ENCODE measurements around the gene NOTCH4.
"Not testable (repeated sequence)": the region's sequence is repeated elsewhere in the genome, so short reads cannot be mapped to it uniquely, and the experiment has no call there.

Gene NOTCH4

DNA sequence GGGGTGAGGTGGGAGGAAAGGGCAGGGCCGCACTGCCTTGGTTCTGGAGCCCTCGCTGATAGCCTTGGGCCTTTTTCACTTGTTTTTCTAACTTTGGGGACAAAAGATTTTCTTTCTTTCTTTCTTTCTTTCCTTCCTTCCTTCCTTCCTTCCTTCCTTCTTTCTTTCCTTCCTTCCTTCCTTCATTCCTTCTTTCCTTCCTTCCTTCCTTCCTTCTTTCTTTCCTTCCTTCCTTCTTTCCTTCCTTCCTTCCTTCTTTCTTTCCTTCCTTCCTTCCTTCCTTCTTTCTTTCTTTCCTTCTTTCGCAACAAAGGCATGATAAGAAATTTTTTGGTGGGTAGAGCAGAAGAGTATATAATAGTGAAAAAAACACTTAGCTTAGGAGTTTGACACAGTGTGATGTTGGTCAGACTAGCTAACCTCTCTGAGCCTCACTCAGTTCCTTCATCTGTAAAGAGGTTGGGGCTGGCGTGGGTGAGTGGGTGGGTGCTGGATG, 18.5 kb upstream of the NOTCH4 start:
- H3K27me3 ChIP-seq (replicated peaks in 2 of 5; ENCODE audit: control insufficient read depth in 4 of 5, insufficient read depth in 5 of 5, low read length in 4 of 5); POLR2A ChIA-PET; H3K4me1 ChIP-seq (ENCODE audit: control extremely low read depth in 1 of 4, control insufficient read depth in 4 of 4, insufficient read depth in 4 of 4, low read length in 3 of 4); DNase-seq; H3K9me3 ChIP-seq (ENCODE audit: control extremely low read depth in 1 of 5, control insufficient read depth in 4 of 5, insufficient read depth in 2 of 5, low read depth in 1 of 5, low read length in 4 of 5); H3K4me3 ChIP-seq (ENCODE audit: control insufficient read depth in 1 of 7, extremely low read depth in 1 of 7, insufficient read depth in 4 of 7, low read depth in 2 of 7, low read length in 6 of 7); H3K36me3 ChIP-seq (ENCODE audit: control insufficient read depth in 4 of 4, insufficient read depth in 4 of 4, low read length in 3 of 4); H3K27ac ChIP-seq (ENCODE audit: insufficient read depth in 1 of 2, low read depth in 1 of 2, low read length in 2 of 2, poor library complexity in 1 of 2, severe bottlenecking in 2 of 2): not testable (repeated sequence)
- CTCF ChIA-PET: interaction anchor here (0.7 kb wide), 1 partner anchor 11 kb away, joined by 3 read pairs; no protein-coding TSS in a partner anchor
- 100% methylated on average over 2 of the region's 4 CpGs for WGBS (ENCODE audit: insufficient coverage)

DNA sequence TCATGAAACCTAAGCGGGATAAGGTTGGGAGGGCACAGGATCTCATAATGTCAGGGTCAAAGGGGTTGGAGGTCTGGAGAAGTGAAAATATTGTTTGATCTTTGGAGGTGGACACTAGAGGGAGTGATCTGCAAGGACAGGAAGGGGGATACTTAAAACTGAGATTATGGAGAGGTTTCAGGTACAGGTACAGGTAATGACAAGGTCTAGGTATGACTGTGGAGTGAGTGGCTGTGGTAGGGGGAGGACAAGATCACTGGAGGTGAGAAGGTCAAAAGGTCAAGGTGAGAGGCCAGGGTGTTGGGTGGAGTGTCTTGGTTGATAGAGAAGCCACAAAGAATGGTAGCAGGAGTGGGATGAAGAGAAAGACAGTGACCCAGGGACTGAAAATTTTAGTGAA, 16.8 kb upstream of the NOTCH4 start:
- no peak for DNase-seq
- peaks cover 0 to 4% (median 4%) of the 10 kb centered on the region in 4 experiments for H3K4me1 ChIP-seq (ENCODE audit: control extremely low read depth in 1 of 4, control insufficient read depth in 4 of 4, insufficient read depth in 4 of 4, low read length in 3 of 4)
- no peak overlapping the region for H3K4me3 ChIP-seq (ENCODE audit: control insufficient read depth in 1 of 7, extremely low read depth in 1 of 7, insufficient read depth in 4 of 7, low read depth in 2 of 7, low read length in 6 of 7)
- CTCF ChIA-PET: interaction anchor here (0.9 kb wide), 1 partner anchor 9 kb away, joined by 3 read pairs; no protein-coding TSS in a partner anchor
- POLR2A ChIA-PET: no interaction called here
- H3K27me3 ChIP-seq (replicated peaks in 2 of 5; ENCODE audit: control insufficient read depth in 4 of 5, insufficient read depth in 5 of 5, low read length in 4 of 5): peaks cover 0 to 3% (median 0%) of the 10 kb centered on the region in 5 experiments
- 100% methylated on average over 1 of the region's 1 CpG for WGBS (ENCODE audit: insufficient coverage)
- H3K36me3 ChIP-seq (ENCODE audit: control insufficient read depth in 4 of 4, insufficient read depth in 4 of 4, low read length in 3 of 4): no peaks in the 10 kb centered on the region
- H3K9me3 ChIP-seq (ENCODE audit: control extremely low read depth in 1 of 5, control insufficient read depth in 4 of 5, insufficient read depth in 2 of 5, low read depth in 1 of 5, low read length in 4 of 5): no peaks in the 10 kb centered on the region
- no peak overlapping the region for H3K27ac ChIP-seq (ENCODE audit: insufficient read depth in 1 of 2, low read depth in 1 of 2, low read length in 2 of 2, poor library complexity in 1 of 2, severe bottlenecking in 2 of 2)

DNA sequence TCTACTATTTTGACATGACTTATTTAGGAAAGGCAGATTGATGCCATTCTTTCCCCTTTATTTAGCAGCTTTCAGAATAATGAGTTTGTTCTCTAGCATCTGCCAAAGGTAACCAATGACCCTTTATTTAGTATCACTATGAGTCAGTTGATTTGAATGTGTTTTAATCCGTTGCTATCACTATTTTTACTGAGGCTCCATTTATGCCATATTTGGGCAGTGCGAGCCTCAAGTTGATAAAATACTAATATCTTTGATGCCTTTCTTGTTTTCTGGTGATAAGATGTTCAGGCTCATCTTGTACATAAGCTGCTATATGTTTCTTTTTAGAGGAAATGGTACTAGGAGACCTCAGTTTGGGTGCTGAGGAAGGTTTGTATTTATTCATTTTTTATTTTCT, 15.6 kb upstream of the NOTCH4 start:
- Histone ChIP-seq H3K9me3 (ENCODE audit: control extremely low read depth in 1 of 5, control insufficient read depth in 4 of 5, insufficient read depth in 2 of 5, low read depth in 1 of 5, low read length in 4 of 5) (no peaks in the 10 kb centered on the region), H3K27ac (ENCODE audit: insufficient read depth in 1 of 2, low read depth in 1 of 2, low read length in 2 of 2, poor library complexity in 1 of 2, severe bottlenecking in 2 of 2) (no peak overlapping the region), H3K4me1 (ENCODE audit: control extremely low read depth in 1 of 4, control insufficient read depth in 4 of 4, insufficient read depth in 4 of 4, low read length in 3 of 4) (no peaks in the 10 kb centered on the region), H3K36me3 (ENCODE audit: control insufficient read depth in 4 of 4, insufficient read depth in 4 of 4, low read length in 3 of 4) (no peaks in the 10 kb centered on the region), H3K27me3 (replicated peaks in 2 of 5; ENCODE audit: control insufficient read depth in 4 of 5, insufficient read depth in 5 of 5, low read length in 4 of 5) (peaks cover 0 to 3% (median 0%) of the 10 kb centered on the region in 5 experiments), H3K4me3 (ENCODE audit: control insufficient read depth in 1 of 7, extremely low read depth in 1 of 7, insufficient read depth in 4 of 7, low read depth in 2 of 7, low read length in 6 of 7) (no peak overlapping the region)
- DNase-seq: no peak
- WGBS (ENCODE audit: insufficient coverage): 100% methylated on average over 1 of the region's 2 CpGs
- ChIA-PET CTCF (no interaction called here), POLR2A (no interaction called here)

DNA sequence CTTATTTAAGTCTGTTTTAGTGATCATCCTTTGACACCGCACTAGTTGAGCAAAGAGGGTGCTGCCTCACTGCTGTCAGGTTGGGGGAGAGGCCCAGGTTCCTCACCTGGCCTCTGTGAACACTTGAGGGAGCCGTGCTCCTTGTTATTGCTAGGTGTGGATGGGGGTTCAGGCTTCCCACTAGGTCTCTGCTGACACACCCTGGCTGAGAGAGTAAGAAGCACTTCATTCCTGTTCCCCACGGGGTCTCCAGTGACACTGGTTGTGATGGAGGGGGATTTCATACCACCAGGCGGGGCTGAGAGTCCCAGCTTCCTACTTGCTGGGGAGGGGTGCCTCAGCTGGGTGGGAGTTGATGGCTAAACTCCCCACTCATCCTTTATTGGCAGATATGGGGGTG, 11.1 kb upstream of the NOTCH4 start:
- ChIA-PET CTCF (interaction anchor here (0.7 to 1.4 kb wide), 3 partner anchors 10 to 22 kb away, joined by 3 to 4 read pairs (median 3); no protein-coding TSS in a partner anchor), POLR2A (interaction anchor here (0.6 kb wide), 1 partner anchor 953 kb away, joined by 4 read pairs; no protein-coding TSS in a partner anchor)
- 88% methylated on average over 1 of the region's 4 CpGs for WGBS (ENCODE audit: insufficient coverage)
- no peaks in the 10 kb centered on the region for H3K4me1 ChIP-seq (ENCODE audit: control extremely low read depth in 1 of 4, control insufficient read depth in 4 of 4, insufficient read depth in 4 of 4, low read length in 3 of 4)
- H3K9me3 ChIP-seq (ENCODE audit: control extremely low read depth in 1 of 5, control insufficient read depth in 4 of 5, insufficient read depth in 2 of 5, low read depth in 1 of 5, low read length in 4 of 5): no peaks in the 10 kb centered on the region
- H3K36me3 ChIP-seq (ENCODE audit: control insufficient read depth in 4 of 4, insufficient read depth in 4 of 4, low read length in 3 of 4): no peaks in the 10 kb centered on the region
- H3K27me3 ChIP-seq (replicated peaks in 2 of 5; ENCODE audit: control insufficient read depth in 4 of 5, insufficient read depth in 5 of 5, low read length in 4 of 5): no peaks in the 10 kb centered on the region
- DNase-seq: peak; percentile 39 to 55 (median 51)
- H3K27ac ChIP-seq (ENCODE audit: insufficient read depth in 1 of 2, low read depth in 1 of 2, low read length in 2 of 2, poor library complexity in 1 of 2, severe bottlenecking in 2 of 2): no peak overlapping the region
- H3K4me3 ChIP-seq (ENCODE audit: control insufficient read depth in 1 of 7, extremely low read depth in 1 of 7, insufficient read depth in 4 of 7, low read depth in 2 of 7, low read length in 6 of 7): no peak overlapping the region

DNA sequence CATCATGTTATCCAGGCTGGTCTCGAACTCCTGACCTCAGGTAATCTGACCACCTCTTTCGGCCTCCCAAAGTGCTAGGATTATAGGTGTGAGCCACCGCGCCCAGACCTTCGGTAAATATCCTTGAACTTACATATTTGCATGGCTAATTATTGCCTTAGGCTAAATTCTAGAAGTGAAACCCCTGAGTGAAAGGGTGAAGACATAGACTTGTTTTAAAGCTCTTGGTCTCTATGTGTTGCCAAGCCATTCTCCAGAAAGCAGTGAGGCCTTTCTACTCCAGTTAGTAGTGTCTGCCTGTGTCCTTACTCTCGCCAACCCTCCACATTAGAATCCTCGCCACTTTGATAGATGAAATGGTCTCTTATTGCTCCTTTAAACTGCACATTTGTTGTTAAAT, 2.6 kb upstream of the NOTCH4 start:
- H3K4me3 ChIP-seq (ENCODE audit: control insufficient read depth in 1 of 7, extremely low read depth in 1 of 7, insufficient read depth in 4 of 7, low read depth in 2 of 7, low read length in 6 of 7): no peak overlapping the region
- 96% methylated on average over 6 of the region's 7 CpGs for WGBS (ENCODE audit: insufficient coverage)
- POLR2A ChIA-PET: interaction anchor here (0.6 kb wide), 1 partner anchor 88 kb away, joined by 4 read pairs; no protein-coding TSS in a partner anchor
- CTCF ChIA-PET: no interaction called here
- H3K27ac ChIP-seq (ENCODE audit: insufficient read depth in 1 of 2, low read depth in 1 of 2, low read length in 2 of 2, poor library complexity in 1 of 2, severe bottlenecking in 2 of 2): no peak overlapping the region
- peaks cover 0 to 9% (median 6%) of the 10 kb centered on the region in 4 experiments for H3K4me1 ChIP-seq (ENCODE audit: control extremely low read depth in 1 of 4, control insufficient read depth in 4 of 4, insufficient read depth in 4 of 4, low read length in 3 of 4)
- H3K9me3 ChIP-seq (ENCODE audit: control extremely low read depth in 1 of 5, control insufficient read depth in 4 of 5, insufficient read depth in 2 of 5, low read depth in 1 of 5, low read length in 4 of 5): no peaks in the 10 kb centered on the region
- no peaks in the 10 kb centered on the region for H3K27me3 ChIP-seq (replicated peaks in 2 of 5; ENCODE audit: control insufficient read depth in 4 of 5, insufficient read depth in 5 of 5, low read length in 4 of 5)
- DNase-seq: no peak
- no peaks in the 10 kb centered on the region for H3K36me3 ChIP-seq (ENCODE audit: control insufficient read depth in 4 of 4, insufficient read depth in 4 of 4, low read length in 3 of 4)

DNA sequence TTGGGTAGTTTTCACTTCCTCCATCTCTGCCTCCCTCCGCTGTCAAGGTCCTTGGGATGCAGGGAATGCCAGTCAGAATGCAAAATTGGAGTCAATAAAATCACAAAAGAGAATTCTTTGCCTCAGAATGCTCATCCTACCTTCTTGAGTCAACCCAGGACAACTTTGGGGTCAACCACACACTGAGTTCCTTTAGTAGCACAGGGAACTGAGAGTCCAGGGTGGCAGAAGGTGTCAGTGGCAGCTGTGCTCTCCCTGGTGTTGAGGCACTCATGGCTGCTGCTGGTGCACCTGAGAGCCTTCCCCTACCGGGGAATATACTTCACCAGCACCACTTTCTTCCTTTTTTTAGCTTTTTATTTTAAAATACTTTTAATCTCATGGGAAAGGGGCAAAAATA, 829 bp upstream of the NOTCH4 start:
- no peak overlapping the region for H3K27ac ChIP-seq (ENCODE audit: insufficient read depth in 1 of 2, low read depth in 1 of 2, low read length in 2 of 2, poor library complexity in 1 of 2, severe bottlenecking in 2 of 2)
- CTCF ChIA-PET: interaction anchor here (0.9 to 1.6 kb wide), 2 partner anchors 11 to 189 kb away, joined by 3 to 4 read pairs; no protein-coding TSS in a partner anchor
- H3K4me1 ChIP-seq (ENCODE audit: control extremely low read depth in 1 of 4, control insufficient read depth in 4 of 4, insufficient read depth in 4 of 4, low read length in 3 of 4): peaks cover 0 to 9% (median 6%) of the 10 kb centered on the region in 4 experiments
- WGBS (ENCODE audit: insufficient coverage): 100% methylated on average over 1 of the region's 2 CpGs
- no peaks in the 10 kb centered on the region for H3K36me3 ChIP-seq (ENCODE audit: control insufficient read depth in 4 of 4, insufficient read depth in 4 of 4, low read length in 3 of 4)
- POLR2A ChIA-PET: no interaction called here
- H3K9me3 ChIP-seq (ENCODE audit: control extremely low read depth in 1 of 5, control insufficient read depth in 4 of 5, insufficient read depth in 2 of 5, low read depth in 1 of 5, low read length in 4 of 5): no peaks in the 10 kb centered on the region
- no peak overlapping the region for H3K4me3 ChIP-seq (ENCODE audit: control insufficient read depth in 1 of 7, extremely low read depth in 1 of 7, insufficient read depth in 4 of 7, low read depth in 2 of 7, low read length in 6 of 7)
- no peak for DNase-seq
- no peaks in the 10 kb centered on the region for H3K27me3 ChIP-seq (replicated peaks in 2 of 5; ENCODE audit: control insufficient read depth in 4 of 5, insufficient read depth in 5 of 5, low read length in 4 of 5)

DNA sequence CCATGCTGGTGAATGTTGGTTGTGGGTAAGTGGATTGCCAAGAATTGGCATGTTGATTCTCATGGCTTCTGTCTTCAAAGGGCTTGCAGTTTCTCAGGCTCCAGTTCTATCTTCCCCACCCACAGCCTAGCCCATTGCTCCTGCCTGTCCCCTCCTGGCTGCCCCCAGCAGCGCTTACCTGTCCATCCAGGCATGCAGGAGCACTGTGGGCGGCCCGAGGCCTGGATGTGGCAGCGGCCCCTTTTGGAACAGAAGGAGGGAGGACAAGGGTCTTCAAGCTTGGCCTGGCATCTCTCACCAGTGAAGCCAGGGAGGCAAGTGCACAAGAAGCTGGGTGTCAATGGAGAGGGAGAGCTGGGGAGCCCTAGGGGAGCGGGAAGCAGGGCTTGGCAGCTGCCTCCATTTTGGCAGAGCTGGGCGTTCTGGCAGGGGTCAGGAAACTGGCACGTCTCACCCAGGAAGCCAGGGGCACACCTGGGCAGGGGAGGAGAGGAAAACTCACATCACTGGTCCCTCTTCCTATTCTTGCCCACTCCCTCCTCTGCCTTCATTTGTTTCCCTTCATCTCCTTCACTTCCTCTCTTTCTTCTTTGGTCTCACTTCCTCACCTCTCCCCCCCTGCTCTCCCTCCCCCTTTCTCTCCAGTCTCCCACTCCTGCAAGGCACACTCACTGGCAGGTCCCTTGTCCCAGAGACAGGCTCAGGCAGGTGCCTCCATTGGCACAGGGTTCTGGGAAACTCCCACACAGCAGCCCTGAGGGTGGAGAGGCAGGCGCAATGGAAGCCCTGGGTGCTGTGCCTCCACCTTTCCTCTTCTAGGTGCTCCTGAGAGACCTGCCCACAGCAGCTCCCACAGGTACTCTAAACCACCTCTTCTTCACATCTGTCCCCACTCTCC, 1.3 kb downstream of the NOTCH4 start:
- H3K4me3 ChIP-seq (ENCODE audit: control insufficient read depth in 1 of 7, extremely low read depth in 1 of 7, insufficient read depth in 4 of 7, low read depth in 2 of 7, low read length in 6 of 7): no peak overlapping the region
- no peak overlapping the region for H3K27ac ChIP-seq (ENCODE audit: insufficient read depth in 1 of 2, low read depth in 1 of 2, low read length in 2 of 2, poor library complexity in 1 of 2, severe bottlenecking in 2 of 2)
- peaks cover 0 to 9% (median 6%) of the 10 kb centered on the region in 4 experiments for H3K4me1 ChIP-seq (ENCODE audit: control extremely low read depth in 1 of 4, control insufficient read depth in 4 of 4, insufficient read depth in 4 of 4, low read length in 3 of 4)
- ChIA-PET CTCF (interaction anchor here (1.7 kb wide), 1 partner anchor 26 kb away, joined by 3 read pairs; no protein-coding TSS in a partner anchor), POLR2A (no interaction called here)
- WGBS (ENCODE audit: insufficient coverage): 88% methylated on average over 7 of the region's 8 CpGs
- no peaks in the 10 kb centered on the region for H3K27me3 ChIP-seq (replicated peaks in 2 of 5; ENCODE audit: control insufficient read depth in 4 of 5, insufficient read depth in 5 of 5, low read length in 4 of 5)
- no peak for DNase-seq
- no peaks in the 10 kb centered on the region for H3K36me3 ChIP-seq (ENCODE audit: control insufficient read depth in 4 of 4, insufficient read depth in 4 of 4, low read length in 3 of 4)
- H3K9me3 ChIP-seq (ENCODE audit: control extremely low read depth in 1 of 5, control insufficient read depth in 4 of 5, insufficient read depth in 2 of 5, low read depth in 1 of 5, low read length in 4 of 5): no peaks in the 10 kb centered on the region
